ENCODE measurements around the gene MESP1.

MESP1 gene

DNA sequence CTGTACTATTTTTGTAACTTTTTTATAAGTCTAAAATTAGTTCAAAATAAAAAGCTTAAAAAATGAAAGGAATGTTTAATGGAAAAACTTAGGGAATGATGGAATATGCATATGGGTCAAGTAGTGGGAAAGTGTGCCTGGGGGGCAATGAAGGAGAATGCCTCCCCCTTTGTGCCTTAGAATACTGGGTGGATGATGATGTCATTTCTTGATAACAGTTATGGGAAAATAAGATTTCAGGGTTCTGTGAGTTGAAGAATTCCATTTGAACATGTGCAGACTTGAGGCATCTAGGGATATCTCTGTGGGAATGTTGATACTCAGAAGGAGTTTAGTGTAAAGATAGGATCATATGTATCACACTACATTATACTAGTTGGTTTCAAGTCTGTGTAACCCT is 46.6 kb downstream of the MESP1 start:
- no peak for DNase-seq
